Measurements from ENCODE around the gene ANKFN1. TPM values are rescaled to one million over a fixed set of nuclear protein-coding genes. Genes with fewer than 3 reads are reported as not detected.

The ANKFN1 gene
- total RNA-seq, 1 experiment from 2014 or later = not detected

DNA sequence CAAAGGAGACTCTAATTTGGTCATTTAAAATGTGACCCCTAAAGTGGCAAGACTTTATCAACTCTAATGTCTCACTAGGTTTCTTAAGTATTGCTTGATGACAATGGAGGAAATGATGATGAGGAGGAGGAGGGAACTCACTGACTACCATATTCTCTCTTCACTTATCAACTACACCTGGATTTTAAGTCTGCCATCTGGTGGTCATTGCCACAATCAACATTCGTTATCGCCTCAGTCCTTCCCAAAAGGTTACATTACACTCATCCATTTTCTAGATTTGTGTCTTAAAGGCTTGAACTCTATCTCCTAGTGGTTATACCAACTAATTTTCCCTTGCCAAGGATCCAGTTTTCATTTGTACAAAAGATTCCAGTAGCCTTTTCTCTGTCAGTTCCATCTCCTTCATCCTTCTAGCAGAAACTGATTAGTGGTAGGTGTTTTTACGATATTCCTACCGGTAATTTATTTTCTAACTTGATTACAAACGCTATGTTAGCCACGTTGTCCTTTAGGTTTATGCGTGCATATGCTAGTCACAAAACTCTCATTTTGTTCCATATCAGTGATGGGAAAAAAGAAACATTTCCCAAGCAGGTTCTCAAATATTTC is 325.7 kb downstream of the ANKFN1 start:
- Histone ChIP-seq H3K4me1 (ENCODE audit: insufficient read depth, low read length) (no peaks in the 10 kb centered on the region), H3K27me3 (ENCODE audit: insufficient read depth, low read length) (no peaks in the 10 kb centered on the region), H3K14ac (ENCODE audit: insufficient read depth, low read length) (no peak overlapping the region), H3K4ac (ENCODE audit: low read depth, low read length) (no peak overlapping the region), H2BK5ac (ENCODE audit: insufficient read length, low read length) (no peak overlapping the region), H2AK5ac (ENCODE audit: insufficient read length, low read length) (no peak overlapping the region), H2BK15ac (ENCODE audit: low read depth, low read length) (no peak overlapping the region), H3K56ac (ENCODE audit: insufficient read length, low read depth, low read length) (no peak overlapping the region), H3K9ac (ENCODE audit: extremely low read depth, insufficient read length, low read length) (no peak overlapping the region), H3K4me2 (ENCODE audit: insufficient read depth, insufficient read length, low read length) (no peak overlapping the region), H4K5ac (ENCODE audit: insufficient read length, low read depth, low read length) (no peak overlapping the region), H3K23me2 (ENCODE audit: insufficient read length, low read depth, low read length, poor library complexity, severe bottlenecking) (no peaks in the 10 kb centered on the region), H3K79me1 (ENCODE audit: insufficient read depth, low read depth, low read length, poor library complexity, severe bottlenecking) (no peaks in the 10 kb centered on the region), H3K9me3 (ENCODE audit: control insufficient read depth, low read depth, low read length) (no peaks in the 10 kb centered on the region), H4K91ac (ENCODE audit: insufficient read length, low read depth, low read length) (no peak overlapping the region), H3T11ph (ENCODE audit: low read length) (no peak overlapping the region), H3K23ac (ENCODE audit: insufficient read length, low read depth, low read length) (no peak overlapping the region), H2BK20ac (ENCODE audit: low read depth, low read length, poor library complexity, severe bottlenecking) (no peak overlapping the region), H2BK120ac (ENCODE audit: low read depth, low read length, poor library complexity, severe bottlenecking) (no peak overlapping the region), H3K27ac (ENCODE audit: insufficient read length, low read depth, low read length) (no peak overlapping the region), H4K20me1 (ENCODE audit: control insufficient read depth, insufficient read depth, insufficient read length) (no peaks in the 10 kb centered on the region), H2AFZ (ENCODE audit: low read length) (no peak overlapping the region), H3K79me2 (ENCODE audit: insufficient read depth, low read length) (no peaks in the 10 kb centered on the region), H3K18ac (ENCODE audit: insufficient read length, low read depth, low read length) (no peak overlapping the region), H4K8ac (replicated peaks; ENCODE audit: insufficient read length, low read depth, low read length) (no peak overlapping the region), H2BK12ac (ENCODE audit: insufficient read length, low read depth, low read length) (no peak overlapping the region)
- no peaks in the 10 kb centered on the region for H3K36me3 Mint-ChIP-seq (ENCODE audit: insufficient read depth in 1 of 3, low read depth in 3 of 3)
- peak; percentile 79 for TF ChIP-seq CTCF (conservative IDR thresholded peaks at IDR 0.05)
- H3K9me3 Mint-ChIP-seq = no peaks in the 10 kb centered on the region
- no peaks in the 10 kb centered on the region for H3K27me3 Mint-ChIP-seq (ENCODE audit: low read depth)
- no CpG with 5 or more reads among the region's 7 CpGs for WGBS (ENCODE audit: extremely low coverage, insufficient read length, low lambda C conversion rate)
- no peak overlapping the region for H3K27ac Mint-ChIP-seq
- no peak overlapping the region for H3K4me3 Mint-ChIP-seq
- peak; percentile 52 for DNase-seq
- H3K4me1 Mint-ChIP-seq = 0 out of 4 replicates have a peak, but pooled peaks cover 0 to 9% of the 10 kb centered on the region in 2 experiments
